ENCODE results near the gene LRCH4.

DNA sequence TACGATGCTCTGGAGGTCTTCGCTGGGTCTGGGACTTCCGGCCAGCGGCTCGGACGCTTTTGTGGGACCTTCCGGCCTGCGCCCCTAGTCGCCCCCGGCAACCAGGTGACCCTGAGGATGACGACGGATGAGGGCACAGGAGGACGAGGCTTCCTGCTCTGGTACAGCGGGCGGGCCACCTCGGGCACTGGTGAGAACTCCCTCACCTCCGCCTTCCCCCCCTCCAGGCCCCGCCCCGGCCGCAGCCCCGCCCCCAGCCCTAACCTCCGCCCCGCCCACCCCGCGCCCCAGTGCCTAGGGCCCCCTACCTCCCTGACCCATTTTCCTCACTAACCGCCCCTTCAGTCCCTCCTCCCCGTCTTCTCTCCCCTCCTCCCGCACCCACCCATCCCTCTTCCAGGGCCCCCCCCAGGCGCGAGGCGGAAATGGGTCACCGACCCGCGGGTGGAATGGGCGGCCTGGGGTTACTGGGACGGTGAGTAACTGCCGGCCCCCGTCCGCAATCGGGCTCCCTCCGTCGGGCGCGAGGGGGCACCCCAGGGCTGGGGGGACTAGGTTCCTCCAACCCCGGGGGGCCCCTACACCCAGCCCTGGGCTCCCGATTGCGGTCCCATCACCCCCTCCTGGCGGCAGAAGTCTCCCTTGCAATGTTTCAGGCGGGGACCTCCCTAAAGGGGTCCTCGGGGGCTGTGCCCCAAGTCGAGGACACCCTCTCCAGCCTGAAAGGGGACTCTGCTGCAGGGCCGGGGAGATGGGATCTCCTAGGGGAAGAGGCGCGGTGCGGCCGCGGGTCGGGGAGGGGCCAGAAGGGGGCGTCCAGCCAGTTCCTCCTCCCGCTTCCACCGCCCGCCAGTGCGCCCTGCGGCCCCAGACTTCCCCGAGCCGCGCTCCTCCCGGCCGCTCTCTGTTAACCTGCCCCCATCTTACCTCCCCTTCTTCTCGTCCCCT, 18.4 kb upstream of the LRCH4 start:
- TF ChIP-seq, protein P1, sequence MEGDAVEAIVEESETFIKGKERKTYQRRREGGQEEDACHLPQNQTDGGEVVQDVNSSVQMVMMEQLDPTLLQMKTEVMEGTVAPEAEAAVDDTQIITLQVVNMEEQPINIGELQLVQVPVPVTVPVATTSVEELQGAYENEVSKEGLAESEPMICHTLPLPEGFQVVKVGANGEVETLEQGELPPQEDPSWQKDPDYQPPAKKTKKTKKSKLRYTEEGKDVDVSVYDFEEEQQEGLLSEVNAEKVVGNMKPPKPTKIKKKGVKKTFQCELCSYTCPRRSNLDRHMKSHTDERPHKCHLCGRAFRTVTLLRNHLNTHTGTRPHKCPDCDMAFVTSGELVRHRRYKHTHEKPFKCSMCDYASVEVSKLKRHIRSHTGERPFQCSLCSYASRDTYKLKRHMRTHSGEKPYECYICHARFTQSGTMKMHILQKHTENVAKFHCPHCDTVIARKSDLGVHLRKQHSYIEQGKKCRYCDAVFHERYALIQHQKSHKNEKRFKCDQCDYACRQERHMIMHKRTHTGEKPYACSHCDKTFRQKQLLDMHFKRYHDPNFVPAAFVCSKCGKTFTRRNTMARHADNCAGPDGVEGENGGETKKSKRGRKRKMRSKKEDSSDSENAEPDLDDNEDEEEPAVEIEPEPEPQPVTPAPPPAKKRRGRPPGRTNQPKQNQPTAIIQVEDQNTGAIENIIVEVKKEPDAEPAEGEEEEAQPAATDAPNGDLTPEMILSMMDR (IDR thresholded peaks at IDR 0.05): peak; percentile 53
- TF ChIP-seq POLR2A (IDR thresholded peaks at IDR 0.05; ENCODE audit: low read length) (peak; percentile 33; the same call in 1 of the 2 replicates), TFCP2L1 (CRISPR knock-in tag; IDR thresholded peaks at IDR 0.05) (no peak), KDM1A (IDR thresholded peaks at IDR 0.05; ENCODE audit: low read depth) (no peak), CBX2 (IDR thresholded peaks at IDR 0.05; ENCODE audit: borderline replicate concordance, low read depth) (no peak), HOXA7 (CRISPR knock-in tag; IDR thresholded peaks at IDR 0.05) (no peak)

Data from A549 (cell line).